ENCODE results near the gene ANAPC16.
"Not testable (repeated sequence)": the region's sequence is repeated elsewhere in the genome, so short reads cannot be mapped to it uniquely, and the experiment has no call there.

ANAPC16 gene

DNA sequence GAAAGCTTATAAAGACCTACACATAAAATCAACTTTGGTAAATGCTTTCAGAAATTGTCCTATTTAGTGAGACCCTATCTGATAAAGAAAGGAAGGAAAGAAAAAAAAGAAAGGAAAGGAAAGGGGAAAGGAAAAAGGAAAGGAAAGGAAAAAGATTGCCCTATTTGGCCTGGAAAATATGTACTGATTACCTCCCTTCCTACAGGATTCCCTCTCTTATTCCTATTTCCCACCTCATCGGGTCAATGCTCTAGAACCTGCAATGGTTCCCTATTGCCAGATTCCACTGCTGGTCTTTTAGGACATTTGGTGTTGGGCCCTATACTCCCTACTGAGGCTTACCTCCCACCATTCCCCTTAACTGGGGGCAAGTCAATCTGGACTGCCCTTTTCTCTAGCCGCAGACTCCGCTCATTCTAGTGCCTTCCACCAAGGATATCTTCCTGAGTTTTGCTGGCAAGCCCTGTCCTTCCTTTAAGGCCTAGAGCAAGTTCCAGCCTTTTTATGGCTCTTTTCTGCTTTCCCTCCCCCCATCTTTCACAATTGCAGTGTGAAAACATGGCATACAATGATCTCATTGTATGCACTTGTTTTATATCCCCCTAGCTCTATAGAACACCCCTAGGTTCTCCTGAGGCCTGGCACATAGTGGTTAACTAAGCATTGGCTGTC is 62.3 kb downstream of the ANAPC16 start:
- DNase-seq (ENCODE audit: low read depth in 3 of 3) = no peak

GRCh38 chr10:72278668-72279393 is 63.0 kb downstream of the ANAPC16 start:
- no peak for DNase-seq (ENCODE audit: low read depth in 3 of 3)

DNA sequence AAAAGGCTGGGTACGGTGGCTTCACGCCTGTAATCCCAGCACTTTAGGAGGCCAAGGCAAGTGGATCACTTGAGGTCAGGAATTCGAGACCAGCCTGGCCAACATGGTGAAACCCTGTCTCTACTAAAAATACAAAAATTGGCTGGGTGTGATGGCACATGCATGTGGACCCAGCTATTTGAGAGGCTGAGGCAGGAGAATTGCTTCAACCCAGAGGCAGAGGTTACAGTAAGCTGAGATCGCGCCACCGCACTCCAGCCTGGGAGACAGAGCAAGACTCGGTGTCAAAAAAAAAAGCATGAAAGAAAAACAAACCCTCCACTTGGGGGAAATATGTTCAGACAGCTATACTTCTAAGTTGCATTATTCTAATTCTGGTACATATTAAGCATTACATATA is 63.8 kb downstream of the ANAPC16 start:
- not testable (repeated sequence) for DNase-seq (ENCODE audit: low read depth in 3 of 3)

DNA sequence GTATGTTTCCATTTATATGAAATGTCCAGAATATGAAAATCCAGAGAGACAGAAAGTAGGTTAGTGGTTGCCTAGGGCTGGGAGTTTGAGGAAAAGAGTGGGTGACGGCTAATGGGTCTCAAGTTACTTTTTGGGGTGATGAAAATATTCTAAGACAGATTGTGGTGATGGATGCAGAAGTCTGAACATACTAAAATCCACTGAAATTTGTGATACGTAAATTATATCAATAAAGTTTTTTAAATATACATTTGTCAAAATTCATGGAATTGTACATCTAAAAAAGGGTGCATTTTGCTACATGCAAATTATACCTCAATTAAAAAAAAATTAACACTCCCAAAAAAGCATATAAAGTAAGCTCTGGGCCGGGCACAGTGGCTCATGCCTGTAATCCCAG is 67.3 kb downstream of the ANAPC16 start:
- DNase-seq (ENCODE audit: low read depth in 3 of 3) = no peak
